Activated CD4-positive, alpha-beta T cell treated with anti-CD3 and anti-CD28 coated beads, Interleukin-2, Interleukin-4, amounts not matched to agents 100 ng/mL and 50 ng/mL, durations not matched to agents 16 hours and 8 hours (primary cell): ENCODE data around the gene SMPD3.

Experiments
- DNase-seq: peaks from one replicate; pipeline ENCODE4 v3.0.0-alpha.2; 2020; ENCODE audit warnings: low spot score

The SMPD3 gene

DNA sequence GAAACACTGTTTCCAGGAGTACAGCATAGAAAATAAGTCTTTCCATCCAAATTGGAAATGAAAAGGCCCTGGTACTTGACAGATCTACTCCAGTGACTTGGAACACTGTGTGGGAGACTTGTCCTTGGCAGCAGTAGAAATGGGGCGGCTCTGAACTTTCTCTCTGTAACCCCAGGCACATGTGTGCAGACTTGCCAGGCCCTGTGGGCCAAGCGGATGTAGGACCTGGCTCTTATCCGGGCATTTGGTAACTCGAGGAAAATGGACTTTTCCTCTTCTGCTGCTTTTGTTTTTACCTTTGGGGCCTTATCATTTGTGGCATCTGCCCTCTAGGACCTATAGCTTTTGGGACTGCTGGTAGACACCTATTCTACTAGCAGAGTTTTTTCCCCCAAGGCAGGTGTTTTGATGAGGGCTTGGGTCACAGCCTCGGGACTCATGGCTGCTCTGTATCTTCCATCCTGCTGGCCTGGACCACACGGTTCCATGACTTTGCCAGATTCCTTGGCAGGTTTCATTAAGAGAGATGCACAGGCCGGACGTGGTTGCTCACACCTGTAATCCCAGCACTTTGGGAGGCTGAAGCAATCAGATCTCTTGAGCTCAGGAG is 43.5 kb downstream of the SMPD3 start:
- DNase-seq, result no peak

DNA sequence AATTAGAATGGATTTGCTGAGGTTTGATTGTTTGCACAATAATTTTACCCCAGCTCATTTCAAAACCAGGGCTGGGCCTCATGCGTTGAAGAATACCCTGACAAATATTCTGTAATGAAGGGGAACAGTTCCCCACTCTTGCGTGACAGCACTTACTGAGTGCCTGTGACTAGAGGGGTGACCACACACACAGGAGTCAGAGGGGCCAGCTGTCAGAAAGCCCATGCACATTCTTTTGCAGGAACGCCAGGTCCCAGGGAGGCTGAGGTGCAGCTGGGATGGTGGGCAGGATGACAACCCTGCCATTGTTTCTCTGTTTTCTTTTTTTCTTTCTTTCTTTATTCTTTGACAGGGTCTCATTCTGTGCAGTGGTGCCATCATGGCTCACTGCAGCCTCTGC is 44.6 kb downstream of the SMPD3 start:
- DNase-seq, result no peak

DNA sequence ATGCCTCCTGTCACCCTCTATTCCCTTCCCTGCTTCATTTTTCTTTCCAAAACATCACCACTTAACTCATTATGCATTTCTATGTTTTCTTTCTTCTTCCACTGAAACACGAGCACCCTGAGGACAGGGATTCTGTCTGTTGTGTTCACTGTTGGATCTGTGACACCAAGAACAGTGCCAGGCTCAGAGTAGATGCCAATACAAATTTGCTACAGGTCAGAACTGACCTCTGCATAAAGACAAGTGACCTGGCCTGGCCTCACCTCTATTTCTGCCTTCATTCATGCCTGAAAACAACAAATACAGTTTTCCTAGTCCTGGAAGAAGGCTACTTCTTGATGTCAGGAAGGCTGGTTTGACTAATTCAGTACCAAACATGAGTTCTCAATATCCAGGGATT is 45.1 kb downstream of the SMPD3 start:
- no peak for DNase-seq

DNA sequence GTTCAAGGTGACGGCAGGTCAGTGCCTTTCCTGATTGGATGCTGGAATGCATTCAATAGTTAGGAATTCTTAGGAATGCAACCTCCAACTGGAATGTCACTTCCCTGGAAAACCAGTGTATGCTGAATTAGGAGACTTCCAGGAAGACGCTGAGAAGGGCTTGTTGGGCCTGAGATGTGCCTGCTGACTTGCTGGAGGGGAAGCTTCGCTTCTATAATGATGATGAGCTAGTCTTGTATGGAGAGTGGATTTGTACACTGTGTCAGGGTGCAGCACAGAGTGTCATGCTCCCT is 45.6 kb downstream of the SMPD3 start:
- DNase-seq, result no peak

DNA sequence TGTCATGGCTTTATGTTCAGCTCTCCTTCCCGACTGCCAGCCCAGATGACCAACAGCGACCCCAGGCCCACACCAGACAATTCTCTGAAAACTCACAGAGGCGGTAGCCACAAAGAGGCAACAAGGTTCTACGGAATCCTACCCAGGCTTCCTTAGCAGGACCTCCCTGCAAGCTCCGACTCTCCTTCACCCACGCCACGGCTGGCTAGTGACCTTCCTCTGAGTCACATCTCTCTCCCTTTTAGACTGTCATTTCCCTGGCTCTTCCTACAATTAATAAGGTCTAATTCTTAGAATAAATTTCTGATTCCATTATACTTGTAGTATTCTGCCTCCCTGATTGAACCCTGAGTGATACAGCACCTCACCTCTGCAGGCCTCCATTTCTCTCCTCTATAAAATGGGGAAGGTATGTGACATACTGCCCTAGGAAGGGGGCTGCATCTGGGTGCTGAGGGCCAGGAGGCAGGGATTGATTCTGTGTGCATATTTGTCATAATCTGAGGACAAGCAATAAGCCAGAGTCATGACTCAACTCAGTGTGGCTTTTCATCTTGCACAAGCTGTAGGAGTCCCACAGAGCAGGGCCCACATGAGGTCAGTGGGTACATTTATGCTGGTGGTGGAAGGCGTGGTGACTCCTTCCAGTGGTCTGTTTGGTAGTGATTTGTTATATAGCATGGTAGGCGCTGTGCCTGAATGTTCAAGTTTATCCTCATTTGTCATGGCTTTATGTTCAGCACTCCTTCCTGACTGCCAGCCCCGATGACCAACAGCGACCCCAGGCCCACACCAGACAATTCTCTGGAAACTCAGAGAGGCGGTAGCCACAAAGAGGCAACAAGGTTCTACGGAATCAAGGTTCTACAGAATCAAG is 46.2 kb downstream of the SMPD3 start:
- DNase-seq, result no peak

DNA sequence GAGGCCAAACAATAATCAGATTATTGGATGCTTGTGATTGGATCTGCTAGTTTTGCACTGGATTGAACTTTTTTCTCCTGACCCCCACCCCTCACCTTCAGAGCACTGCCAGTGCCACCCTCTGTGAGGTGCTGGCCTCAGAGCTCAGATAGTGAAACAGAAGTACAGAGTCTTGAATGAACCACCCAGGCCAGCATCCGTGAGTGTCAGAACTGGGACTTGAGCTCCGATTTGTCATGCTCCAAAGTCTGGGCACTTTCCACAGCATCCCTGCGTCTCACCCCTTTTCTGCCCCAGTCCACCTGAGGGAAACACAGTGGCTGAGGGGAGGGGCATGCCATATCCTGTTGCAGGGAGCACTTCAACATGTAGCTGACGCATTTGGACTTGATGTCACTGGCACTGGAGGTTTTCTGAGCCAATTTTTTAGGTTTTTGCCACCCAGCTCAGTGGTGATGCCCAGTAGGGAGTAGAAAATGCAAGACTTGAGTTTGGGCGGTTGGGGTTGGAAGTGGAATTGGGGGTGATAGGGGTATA is 47.3 kb downstream of the SMPD3 start:
- DNase-seq, result no peak

DNA sequence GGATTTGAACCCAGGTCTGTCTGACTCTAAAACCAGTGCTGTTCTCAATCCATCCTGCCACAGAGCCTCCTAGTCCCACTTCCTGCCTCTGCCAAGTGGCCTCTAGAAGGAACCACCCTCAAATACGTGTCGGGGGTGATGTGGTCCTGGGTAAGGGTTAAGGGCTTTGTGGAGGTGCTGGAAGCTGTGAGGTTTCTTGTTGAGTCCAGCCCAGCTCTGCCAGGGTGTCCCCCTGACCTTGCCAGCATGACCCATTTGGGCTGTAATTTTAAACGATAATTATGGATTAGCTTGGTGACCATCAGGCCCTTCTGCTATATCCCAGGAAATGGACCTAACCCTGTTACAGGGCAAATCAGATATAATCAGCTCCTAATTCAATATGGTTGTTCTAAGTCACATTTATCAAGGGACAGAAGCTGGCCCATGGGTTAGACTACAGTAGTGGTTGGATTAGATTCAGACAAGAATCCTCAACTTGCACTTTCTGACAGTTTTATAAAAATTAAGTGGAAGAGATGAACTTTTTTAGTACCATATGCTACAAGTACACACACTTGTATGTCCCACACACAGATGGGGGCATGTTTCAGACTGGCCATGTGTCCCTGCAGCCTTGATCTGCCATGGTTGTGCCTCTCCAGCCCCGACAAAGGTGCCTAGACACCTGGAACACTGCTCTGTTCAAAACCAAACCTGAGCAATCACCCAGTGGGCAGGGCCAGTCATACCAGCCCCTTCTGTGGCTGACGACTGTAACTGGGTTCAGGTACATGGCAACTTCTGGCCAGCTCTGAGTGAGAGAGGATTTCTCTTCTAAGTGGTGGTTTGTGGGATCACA is 48.0 kb downstream of the SMPD3 start:
- DNase-seq, result peak; percentile 19

DNA sequence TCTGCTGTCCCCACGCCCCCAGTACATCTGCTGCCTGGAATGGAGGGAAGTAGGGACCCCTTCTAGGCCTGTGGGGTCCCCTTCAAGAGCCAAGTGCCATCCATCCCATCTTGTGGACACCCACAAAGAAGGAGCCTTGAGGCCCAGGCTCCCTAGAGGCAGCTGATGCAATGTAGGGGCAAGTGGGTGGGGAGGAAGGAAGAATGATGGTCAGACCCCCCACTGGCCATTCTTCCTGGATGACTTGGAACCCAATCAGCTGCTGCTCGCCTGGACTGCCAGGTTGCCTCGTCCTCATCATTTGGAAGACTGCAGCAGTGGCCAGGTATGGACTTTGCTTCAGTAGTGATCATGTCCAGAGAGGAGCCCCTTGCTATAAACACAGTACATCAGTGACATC is 48.9 kb downstream of the SMPD3 start:
- no peak for DNase-seq

DNA sequence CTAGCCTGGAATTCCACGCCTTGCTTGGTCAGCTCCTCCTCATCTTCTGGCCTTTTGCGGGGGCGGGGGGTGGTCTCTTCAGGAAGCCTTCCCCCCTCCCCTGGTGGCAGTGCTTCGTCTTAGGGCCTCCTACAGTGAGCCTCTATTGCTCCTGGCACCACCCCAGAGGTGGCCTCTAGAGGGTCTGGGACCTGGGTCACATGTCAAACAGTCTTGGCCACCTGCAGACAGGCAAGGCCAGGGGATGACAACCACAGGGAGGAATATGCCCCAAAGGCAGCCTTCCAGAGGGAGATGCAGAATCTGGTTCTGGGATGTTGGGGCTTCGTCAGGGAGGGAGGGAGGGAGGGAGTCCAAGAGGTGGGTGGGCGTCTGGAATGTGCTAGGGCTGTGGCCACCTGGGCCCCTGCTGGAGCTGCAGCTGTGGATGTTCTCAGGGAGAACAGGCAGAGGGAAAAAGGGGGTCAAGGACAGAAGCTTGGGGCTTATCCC is 50.6 kb downstream of the SMPD3 start:
- DNase-seq, result no peak

DNA sequence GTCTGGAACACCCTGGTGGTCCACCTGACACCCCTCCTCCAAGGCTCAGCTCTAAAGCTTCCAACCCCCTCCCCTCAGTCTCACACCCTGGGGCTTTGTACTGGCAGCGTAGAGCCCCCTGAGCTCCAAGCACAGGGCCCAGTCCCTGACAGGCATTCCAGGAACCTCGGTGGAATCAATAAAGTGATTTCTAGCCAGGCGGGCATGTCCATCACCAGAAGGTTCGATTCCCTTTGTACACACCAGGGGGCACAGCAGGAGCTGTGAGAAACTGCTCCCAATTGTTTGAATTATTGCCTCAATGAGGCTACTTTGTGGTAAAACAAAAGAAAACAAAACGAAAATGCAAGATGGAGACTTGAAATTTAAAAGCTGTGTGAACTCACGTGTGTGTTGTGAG is 51.8 kb downstream of the SMPD3 start:
- DNase-seq, result peak; percentile 30

DNA sequence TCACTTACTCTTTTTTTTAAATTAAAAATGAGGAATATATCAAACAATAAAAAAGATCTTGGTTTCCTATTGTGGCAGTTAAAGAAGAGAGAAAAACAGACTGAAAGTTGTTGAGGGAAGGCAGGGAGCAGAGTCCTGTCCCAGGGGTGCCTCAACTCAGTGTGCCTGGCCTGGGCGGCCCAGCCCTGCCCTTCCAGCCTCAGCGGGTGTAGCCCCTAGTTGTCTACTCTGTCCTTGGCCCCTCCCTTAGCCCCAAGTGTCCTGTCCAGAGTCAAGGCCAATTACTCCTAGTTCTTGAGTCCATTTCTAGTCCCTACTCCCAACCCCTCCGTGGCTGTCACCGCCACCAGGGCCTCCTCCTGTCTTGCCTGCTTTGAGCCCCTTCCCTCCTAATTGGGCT is 52.5 kb downstream of the SMPD3 start:
- DNase-seq, result no peak

DNA sequence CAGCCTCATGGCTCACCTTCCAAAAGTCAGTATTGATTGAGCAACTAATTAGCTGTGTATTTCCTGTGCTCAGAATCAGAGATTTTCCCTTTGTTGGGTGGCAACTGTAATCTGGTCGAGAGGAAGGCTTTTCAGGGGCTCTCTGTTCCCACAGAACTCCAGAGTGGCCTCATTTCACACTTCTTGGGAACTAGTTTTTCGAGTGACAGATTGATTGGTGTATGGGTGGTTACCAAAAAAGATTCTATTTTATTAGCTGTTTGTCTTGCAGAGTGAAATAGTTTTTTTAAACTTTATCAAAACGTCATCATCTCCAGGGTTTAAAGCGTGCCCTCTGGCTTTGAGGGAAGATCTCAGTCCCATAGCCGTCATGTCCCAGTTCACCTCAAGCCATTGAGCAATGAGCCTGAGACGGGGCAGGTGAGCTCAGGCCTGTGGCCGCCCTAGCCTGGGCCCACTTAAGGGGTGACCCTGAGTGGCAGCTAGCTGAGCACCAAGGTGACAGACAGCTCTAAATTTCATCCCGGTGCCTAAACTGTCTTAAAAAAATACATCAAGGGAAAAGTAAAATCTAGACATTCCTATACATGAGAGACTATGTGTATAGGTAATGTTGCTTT is 53.0 kb downstream of the SMPD3 start:
- DNase-seq, result no peak

DNA sequence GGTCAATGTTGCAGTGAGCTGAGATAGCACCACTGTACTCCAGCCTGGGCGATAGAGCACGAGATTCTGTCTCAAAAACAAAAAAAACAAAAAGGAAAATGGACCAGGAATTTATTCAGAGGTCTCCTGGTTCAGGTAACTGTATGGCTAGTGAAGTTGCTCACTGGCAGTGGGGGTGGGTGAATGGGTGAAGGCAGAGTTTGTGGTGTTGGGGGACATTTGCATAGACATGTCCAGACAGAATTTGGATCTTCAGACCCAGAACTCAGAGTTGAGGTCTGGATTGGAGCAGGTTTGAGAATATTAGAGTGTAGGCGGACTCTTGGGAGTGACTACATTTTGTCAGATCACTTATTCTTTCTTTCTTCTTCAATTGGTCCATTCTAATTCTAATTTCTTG is 55.0 kb downstream of the SMPD3 start:
- DNase-seq, result no peak

DNA sequence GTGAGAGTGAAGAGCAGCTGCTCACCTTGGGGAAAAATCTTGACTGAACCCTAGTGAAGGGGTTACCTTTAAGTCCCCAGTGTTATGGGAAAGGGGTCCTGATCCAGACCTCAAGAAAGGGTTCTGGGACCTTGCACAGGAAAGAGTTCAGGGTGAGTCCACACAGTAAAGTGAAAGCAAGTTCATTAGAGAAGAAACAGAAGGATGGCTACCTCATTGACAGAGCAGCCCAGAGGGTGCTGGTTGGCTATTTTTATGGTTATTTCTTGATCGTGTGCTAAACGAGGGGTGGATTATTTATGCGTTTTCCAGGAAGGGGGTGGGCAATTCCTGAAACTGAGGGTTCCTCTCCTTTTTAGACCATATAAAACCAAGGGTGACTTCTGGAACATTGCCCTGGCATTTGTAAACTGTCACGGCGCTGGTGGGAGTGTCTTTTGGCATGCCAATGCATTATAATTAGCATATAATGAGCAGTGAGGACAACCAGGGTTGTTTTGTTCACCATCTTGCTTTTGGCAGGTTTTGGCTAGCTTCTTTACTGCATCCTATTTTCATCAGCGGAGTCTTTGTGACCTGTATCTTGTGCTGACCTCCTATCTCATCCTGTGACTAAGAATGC is 58.4 kb downstream of the SMPD3 start:
- DNase-seq, result no peak

DNA sequence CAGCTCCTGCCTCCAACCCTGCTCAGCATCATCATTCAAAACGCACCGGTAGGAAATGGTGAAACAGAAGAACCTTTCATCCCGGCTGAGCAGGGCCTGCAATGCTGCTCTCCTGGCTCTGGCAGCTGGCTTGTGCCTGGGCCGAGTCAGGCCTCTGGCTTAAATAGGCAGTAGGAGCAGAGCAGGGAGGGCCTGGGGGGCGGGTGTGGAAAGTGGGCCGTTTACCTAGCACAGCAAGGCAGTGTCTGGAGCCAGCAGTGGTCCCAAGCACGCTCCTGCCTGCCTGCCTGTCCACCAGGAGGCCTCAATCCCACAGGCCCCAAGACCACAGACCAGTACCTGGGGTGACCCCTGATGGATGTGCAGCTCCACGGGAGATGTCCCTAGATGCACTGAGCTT is 59.3 kb downstream of the SMPD3 start:
- no peak for DNase-seq

DNA sequence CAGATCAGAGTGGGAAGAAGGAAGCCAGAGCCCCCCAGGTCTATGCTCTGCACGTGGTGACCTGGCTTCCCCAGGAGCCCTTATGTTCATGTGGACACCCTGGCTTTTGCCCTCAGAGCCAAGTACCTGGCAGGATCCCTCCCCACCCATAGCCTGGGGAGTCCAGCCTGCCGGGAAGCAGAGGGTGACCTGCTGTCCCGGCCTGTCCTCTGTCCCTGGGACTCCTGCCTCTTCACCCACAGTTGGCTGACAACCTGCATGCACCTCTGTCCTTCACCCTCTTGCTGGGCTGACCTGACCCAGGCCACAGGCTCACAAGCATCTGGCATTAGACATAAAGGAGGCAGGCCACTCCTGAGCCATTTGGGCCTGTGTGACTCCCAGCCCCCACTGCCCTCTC is 60.2 kb downstream of the SMPD3 start:
- no peak for DNase-seq

DNA sequence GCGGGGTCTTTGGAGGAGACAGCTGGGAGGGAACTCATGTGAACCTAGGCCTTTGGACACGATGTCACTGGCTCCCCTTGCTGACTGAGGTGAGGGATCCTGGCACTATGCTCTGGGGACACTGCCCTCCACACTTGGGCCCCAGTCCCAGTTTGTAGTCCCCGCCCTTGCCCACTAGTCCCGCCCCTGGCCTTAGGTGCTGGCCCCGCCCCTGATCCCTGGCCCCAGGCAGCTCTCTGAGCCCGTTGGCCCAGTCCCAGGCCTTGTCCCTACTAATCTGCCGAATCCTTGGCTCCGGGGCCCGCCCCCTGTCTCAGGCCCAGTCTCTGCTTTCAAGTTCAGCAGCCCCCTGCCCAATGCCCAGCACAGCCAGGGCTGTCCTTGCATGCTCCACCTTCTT is 61.0 kb downstream of the SMPD3 start:
- DNase-seq, result no peak

DNA sequence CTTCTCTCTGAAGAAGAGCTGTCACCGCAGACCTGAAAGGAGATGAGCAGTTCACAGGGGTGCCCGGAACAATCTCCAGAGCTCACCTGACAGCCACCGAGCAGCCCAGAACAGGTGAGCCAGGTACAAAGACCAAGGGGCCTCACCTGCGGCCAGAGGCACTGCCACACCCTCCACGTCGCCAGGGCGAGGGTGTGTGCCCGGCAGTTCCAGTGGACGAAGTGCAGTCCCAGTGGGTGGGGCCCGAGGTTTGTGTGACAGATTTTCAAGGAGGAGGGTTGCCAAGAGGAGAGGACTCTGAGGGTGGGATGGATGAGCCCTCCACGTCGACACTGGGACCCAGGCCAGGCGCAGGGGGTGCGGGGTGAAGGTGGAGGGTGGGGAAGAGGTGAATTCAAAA is 61.7 kb downstream of the SMPD3 start:
- DNase-seq, result no peak

DNA sequence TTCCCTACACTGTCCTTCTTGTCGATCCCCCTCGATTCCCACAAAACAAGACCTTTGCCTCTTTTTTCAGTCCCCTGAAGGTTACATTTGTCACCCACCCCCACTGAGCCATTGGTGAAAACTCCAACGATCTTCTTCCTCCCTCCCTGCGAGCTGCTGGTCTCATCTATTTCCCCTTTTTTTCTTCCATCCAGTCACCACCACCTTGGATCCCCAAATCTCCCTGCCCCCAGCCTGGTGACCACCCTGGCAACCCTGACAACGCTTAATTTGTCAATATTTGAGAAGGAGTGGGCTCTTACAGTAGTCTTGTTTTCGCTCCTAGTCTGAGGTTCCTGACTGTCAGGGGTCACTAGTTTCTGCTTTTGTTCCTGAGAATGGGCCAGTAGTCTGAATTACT is 62.9 kb downstream of the SMPD3 start:
- DNase-seq, result no peak

DNA sequence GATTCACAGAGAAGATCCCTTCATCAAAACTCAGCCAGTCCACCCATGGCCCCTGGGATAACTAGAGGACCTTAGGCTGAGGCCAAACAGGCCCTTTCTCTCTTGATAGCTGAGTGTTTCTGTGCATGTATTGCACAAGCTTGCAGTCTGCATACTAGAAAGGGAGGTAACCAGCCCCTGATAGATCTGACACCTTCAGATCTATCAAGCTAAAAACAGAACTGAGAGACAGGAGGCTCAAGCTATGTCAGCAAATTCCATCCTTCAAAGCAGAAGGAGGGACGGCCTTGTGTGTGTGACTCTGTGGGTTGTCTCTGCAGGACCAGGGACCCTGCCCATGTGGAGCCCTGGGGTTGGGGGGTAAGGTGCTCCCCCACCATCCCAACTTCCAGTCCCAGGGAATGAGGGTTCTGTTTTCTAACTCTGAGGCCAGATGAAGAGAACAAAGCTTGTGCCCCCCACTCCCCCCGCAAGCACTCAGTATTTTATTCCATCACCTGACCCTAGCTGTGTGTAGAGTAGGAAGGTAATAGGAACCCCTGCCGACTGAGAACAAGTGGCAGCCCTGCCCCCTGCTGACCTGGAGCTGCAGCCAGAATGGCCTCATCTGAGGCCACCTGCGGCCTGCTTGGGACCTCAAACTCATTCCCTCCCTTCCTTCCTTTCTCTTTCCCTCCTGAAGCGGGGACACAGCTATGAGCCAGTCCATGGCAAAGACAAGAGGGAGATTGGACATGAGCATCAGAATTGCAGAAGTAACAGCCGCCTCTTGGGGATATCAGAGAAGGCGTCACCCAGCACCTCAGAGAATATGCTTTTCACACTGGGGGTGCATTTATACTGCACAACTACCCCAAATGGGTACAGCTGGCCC is 63.8 kb downstream of the SMPD3 start:
- no peak for DNase-seq

DNA sequence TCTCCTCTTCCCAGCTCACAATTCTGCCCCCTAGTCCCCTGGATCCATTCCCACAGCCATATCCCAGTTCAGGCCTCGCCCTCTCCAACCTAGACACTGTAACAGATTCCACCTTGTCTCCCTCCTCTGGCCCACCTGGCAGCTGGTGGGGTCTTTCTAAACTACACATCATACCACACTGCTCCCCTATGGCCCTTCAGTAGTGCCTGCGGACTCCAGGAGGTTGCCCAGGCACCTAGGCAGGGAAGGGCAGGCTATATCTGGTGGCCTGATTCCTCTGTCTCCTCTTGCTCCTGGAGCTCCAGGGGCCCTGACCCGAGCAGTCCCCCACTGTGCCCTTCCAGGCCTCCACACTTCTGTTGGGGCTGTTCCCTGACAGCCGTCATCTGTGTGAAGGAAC is 64.5 kb downstream of the SMPD3 start:
- no peak for DNase-seq
